ENCODE measurements around the gene SMLR1.

GRCh38 chr6:130829333-130829910, 2.2 kb downstream of the SMLR1 start:
- TF ChIP-seq POLR2AphosphoS5 (IDR thresholded peaks at IDR 0.05; ENCODE audit: borderline replicate concordance, low read depth, low read length) (no peak), FOXP2 (optimal IDR thresholded peaks at IDR 0.05; ENCODE audit: control extremely low read depth, extremely low read length, insufficient read depth) (no peak), EZH2 (IDR thresholded peaks at IDR 0.05) (no peak)

All from SK-N-MC (cell line).